Astrocyte (in vitro differentiated cells and primary cell): Measurements from ENCODE around the gene FDX1. TPM values are rescaled to one million over a fixed set of nuclear protein-coding genes. Genes with fewer than 3 reads are reported as not detected.

Source experiments
- DNase-seq: peaks from one replicate; pipeline ENCODE4 v3.0.0-alpha.2; 2010; ENCODE audit warnings: low read depth
- FAIRE-seq: peaks from 2 replicates; lab custom pipeline; 2011; peaks lifted over from hg19 to GRCh38; lab: Jason Lieb, UNC
- H2AFZ ChIP-seq: 2 replicates; pipeline ENCODE4 v1.6.0; 2012; ENCODE audit warnings: low read depth, low read length, inconsistent platforms
- H3K27ac ChIP-seq: 2 replicates; pipeline ENCODE4 v1.5.1; 2011; ENCODE audit warnings: low read depth, low read length, inconsistent platforms
- H3K27me3 ChIP-seq: 2 replicates; pipeline ENCODE4 v1.6.0; 2011; ENCODE audit warnings: low read length, inconsistent platforms; ENCODE audit not compliant: insufficient read depth
- H3K36me3 ChIP-seq: 2 replicates; pipeline ENCODE4 v1.5.1; 2011; ENCODE audit warnings: low read length, inconsistent platforms; ENCODE audit not compliant: insufficient read depth
- H3K4me1 ChIP-seq: 2 replicates; pipeline ENCODE4 v1.5.1; 2011; ENCODE audit warnings: low read length, inconsistent platforms; ENCODE audit not compliant: insufficient read depth
- H3K4me2 ChIP-seq: 2 replicates; pipeline ENCODE4 v1.6.0; 2012; ENCODE audit warnings: low read length, inconsistent platforms
- H3K4me3 ChIP-seq: 2 replicates; pipeline ENCODE4 v1.5.1; 2011; ENCODE audit warnings: low read depth, mild to moderate bottlenecking, low read length, inconsistent platforms; ENCODE audit not compliant: insufficient read depth
- H3K79me2 ChIP-seq: 2 replicates; pipeline ENCODE4 v1.6.0; 2012; ENCODE audit warnings: mild to moderate bottlenecking, low read length, inconsistent platforms; ENCODE audit not compliant: insufficient read depth
- H3K9ac ChIP-seq: 2 replicates; pipeline ENCODE4 v1.6.0; 2012; ENCODE audit warnings: mild to moderate bottlenecking, low read length, inconsistent platforms
- H3K9me3 ChIP-seq: 2 replicates; pipeline ENCODE4 v1.5.1; 2012; ENCODE audit warnings: low read depth, mild to moderate bottlenecking, low read length, inconsistent platforms; ENCODE audit not compliant: insufficient read depth
- H4K20me1 ChIP-seq: 2 replicates; pipeline ENCODE4 v1.6.0; 2012; ENCODE audit warnings: low read length, inconsistent platforms; ENCODE audit not compliant: insufficient read depth
- H3K27ac Mint-ChIP-seq: one replicate; pipeline ENCODE4 v1.8.0; 2021; ENCODE audit warnings: mild to moderate bottlenecking, mixed read lengths; ENCODE audit not compliant: unreplicated experiment
- H3K27me3 Mint-ChIP-seq: one replicate; pipeline ENCODE4 v1.8.0; 2021; ENCODE audit warnings: low read depth, mixed read lengths; ENCODE audit not compliant: unreplicated experiment
- H3K36me3 Mint-ChIP-seq: one replicate; pipeline ENCODE4 v1.8.0; 2021; ENCODE audit warnings: low read depth, mixed read lengths; ENCODE audit not compliant: unreplicated experiment
- H3K4me1 Mint-ChIP-seq: one replicate; pipeline ENCODE4 v1.8.0; 2021; ENCODE audit warnings: low read depth, mixed read lengths; ENCODE audit not compliant: unreplicated experiment
- H3K4me3 Mint-ChIP-seq: one replicate; pipeline ENCODE4 v1.8.0; 2021; ENCODE audit warnings: mild to moderate bottlenecking, moderate library complexity, mixed read lengths; ENCODE audit not compliant: unreplicated experiment
- H3K9me3 Mint-ChIP-seq: one replicate; pipeline ENCODE4 v1.8.0; 2021; ENCODE audit warnings: mild to moderate bottlenecking, mixed read lengths; ENCODE audit not compliant: unreplicated experiment
- EZH2 ChIP-seq: IDR thresholded peaks from 2 replicates; pipeline ENCODE4 v1.6.1; 2012; ENCODE audit warnings: mild to moderate bottlenecking, low read length, inconsistent platforms; ENCODE audit not compliant: insufficient read depth
- total RNA-seq: library from RNA; stranded (reverse); gene quantifications from 2 replicates; pipeline ENCODE4 v1.2.1, GENCODE V29; 2021
- TF ChIP-seq, protein P1 (sequence below): IDR thresholded peaks from 2 replicates; pipeline ENCODE4 v1.5.1; 2011; ENCODE audit warnings: low read depth, mild to moderate bottlenecking, inconsistent platforms, low read length, moderate library complexity; ENCODE audit not compliant: insufficient read depth

The FDX1 gene
- total RNA-seq, 1 donor from 2014 or later, result 7.1 TPM

DNA sequence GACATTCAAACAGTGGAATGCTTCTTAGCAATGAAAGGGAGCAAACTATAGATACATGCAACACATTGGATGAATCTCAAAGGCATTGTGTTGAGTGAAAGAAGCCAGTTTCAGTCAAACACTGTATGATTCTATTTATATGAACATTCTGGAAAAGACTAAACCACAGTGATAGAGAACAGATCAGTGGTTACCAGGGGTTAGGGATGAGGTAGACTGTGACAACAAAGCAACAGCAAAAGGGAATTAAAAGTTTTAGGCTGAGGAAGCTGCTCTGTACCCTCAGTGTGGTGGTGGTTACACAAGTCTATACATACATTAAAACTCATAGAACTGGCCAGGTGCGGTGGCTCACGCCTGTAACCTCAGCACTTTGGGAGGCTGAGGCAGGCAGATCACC is 23.0 kb downstream of the FDX1 start:
- no peak overlapping the region for H3K27ac ChIP-seq
- H3K4me1 ChIP-seq, result no peaks in the 10 kb centered on the region
- H3K9me3 Mint-ChIP-seq, result no peaks in the 10 kb centered on the region
- no peak for FAIRE-seq
- no peaks in the 10 kb centered on the region for H3K79me2 ChIP-seq
- H3K27ac Mint-ChIP-seq, result no peak overlapping the region
- no peak overlapping the region for H2AFZ ChIP-seq
- no peaks in the 10 kb centered on the region for H3K27me3 ChIP-seq
- no peak overlapping the region for H3K9ac ChIP-seq
- H4K20me1 ChIP-seq, result peaks cover 19% of the 10 kb centered on the region
- no peak overlapping the region for H3K4me2 ChIP-seq
- no peaks in the 10 kb centered on the region for H3K4me1 Mint-ChIP-seq
- H3K36me3 ChIP-seq, result no peaks in the 10 kb centered on the region
- H3K27me3 Mint-ChIP-seq, result no peaks in the 10 kb centered on the region
- H3K9me3 ChIP-seq, result no peaks in the 10 kb centered on the region
- no peak for TF ChIP-seq EZH2
- TF ChIP-seq, protein P1, sequence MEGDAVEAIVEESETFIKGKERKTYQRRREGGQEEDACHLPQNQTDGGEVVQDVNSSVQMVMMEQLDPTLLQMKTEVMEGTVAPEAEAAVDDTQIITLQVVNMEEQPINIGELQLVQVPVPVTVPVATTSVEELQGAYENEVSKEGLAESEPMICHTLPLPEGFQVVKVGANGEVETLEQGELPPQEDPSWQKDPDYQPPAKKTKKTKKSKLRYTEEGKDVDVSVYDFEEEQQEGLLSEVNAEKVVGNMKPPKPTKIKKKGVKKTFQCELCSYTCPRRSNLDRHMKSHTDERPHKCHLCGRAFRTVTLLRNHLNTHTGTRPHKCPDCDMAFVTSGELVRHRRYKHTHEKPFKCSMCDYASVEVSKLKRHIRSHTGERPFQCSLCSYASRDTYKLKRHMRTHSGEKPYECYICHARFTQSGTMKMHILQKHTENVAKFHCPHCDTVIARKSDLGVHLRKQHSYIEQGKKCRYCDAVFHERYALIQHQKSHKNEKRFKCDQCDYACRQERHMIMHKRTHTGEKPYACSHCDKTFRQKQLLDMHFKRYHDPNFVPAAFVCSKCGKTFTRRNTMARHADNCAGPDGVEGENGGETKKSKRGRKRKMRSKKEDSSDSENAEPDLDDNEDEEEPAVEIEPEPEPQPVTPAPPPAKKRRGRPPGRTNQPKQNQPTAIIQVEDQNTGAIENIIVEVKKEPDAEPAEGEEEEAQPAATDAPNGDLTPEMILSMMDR, result no peak
- no peak for DNase-seq
- no peak overlapping the region for H3K4me3 Mint-ChIP-seq
- H3K4me3 ChIP-seq, result no peak overlapping the region
- H3K36me3 Mint-ChIP-seq, result peaks cover 2% of the 10 kb centered on the region

DNA sequence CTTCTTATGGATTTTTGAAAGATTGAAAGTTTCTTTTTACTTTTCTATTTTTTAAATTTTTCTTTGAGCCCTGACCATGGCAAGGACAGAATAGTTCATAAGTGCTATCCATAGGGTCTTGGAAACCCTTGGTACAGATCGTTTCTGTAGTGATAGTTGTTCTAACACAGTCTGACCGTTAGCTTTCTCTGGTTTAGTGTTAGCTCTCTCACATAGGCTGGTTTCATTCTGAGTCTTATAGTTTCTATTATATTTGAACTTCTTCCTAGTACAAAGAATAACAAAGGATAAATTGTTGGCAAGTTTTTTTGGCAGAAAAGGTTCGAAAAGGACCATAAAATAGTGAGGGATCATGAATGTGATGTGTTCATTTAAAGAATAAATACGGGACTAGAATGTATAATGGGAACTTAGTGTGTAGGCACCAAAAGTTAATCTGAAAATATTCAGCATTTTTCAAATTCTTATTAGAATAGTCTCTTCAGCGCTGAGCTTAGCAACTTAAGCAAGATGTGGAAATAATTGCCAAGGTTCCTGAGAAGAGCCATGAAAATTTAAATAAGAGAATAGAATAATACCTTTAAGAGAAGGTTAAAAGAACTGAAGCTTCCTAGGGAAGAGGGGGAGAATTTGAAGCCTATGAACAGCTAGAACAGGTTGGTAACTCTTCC is 24.1 kb downstream of the FDX1 start:
- H3K27me3 ChIP-seq, result no peaks in the 10 kb centered on the region
- DNase-seq (no peak), FAIRE-seq (no peak)
- Mint-ChIP-seq H3K4me3 (no peak overlapping the region), H3K27ac (no peak overlapping the region), H3K27me3 (no peaks in the 10 kb centered on the region), H3K36me3 (peaks cover 2% of the 10 kb centered on the region), H3K9me3 (no peaks in the 10 kb centered on the region), H3K4me1 (no peaks in the 10 kb centered on the region)
- H3K4me2 ChIP-seq, result no peak overlapping the region
- no peak overlapping the region for H3K4me3 ChIP-seq
- no peaks in the 10 kb centered on the region for H3K4me1 ChIP-seq
- H4K20me1 ChIP-seq, result peaks cover 13% of the 10 kb centered on the region
- H3K36me3 ChIP-seq, result no peaks in the 10 kb centered on the region
- no peak overlapping the region for H2AFZ ChIP-seq
- H3K9ac ChIP-seq, result no peak overlapping the region
- no peak for TF ChIP-seq EZH2
- TF ChIP-seq, protein P1, result no peak
- no peaks in the 10 kb centered on the region for H3K79me2 ChIP-seq
- no peak overlapping the region for H3K27ac ChIP-seq
- no peaks in the 10 kb centered on the region for H3K9me3 ChIP-seq

DNA sequence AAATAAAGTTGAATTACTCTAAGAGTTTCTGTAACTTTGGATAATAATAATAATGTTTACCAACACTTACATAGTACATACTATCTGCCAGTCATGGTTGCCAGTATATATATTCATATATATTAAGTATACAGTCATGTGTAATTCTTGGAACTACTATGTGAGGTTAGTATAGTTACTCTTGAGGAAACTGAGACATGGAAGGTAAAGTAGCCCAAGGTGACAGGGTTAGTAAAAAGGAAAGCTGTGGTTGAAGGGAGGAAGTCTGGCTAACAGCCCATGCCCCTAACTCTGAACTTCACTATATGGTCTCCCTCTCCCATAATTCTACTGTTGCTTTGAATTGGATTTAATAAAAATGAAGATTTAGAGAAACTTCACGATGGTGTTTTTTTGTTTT is 24.9 kb downstream of the FDX1 start:
- H3K27ac ChIP-seq, result no peak overlapping the region
- H3K4me3 ChIP-seq, result no peak overlapping the region
- Mint-ChIP-seq H3K27me3 (no peaks in the 10 kb centered on the region), H3K27ac (no peak overlapping the region), H3K4me3 (no peak overlapping the region), H3K36me3 (peaks cover 2% of the 10 kb centered on the region), H3K9me3 (no peaks in the 10 kb centered on the region), H3K4me1 (no peaks in the 10 kb centered on the region)
- H3K79me2 ChIP-seq, result no peaks in the 10 kb centered on the region
- no peaks in the 10 kb centered on the region for H3K9me3 ChIP-seq
- peaks cover 11% of the 10 kb centered on the region for H4K20me1 ChIP-seq
- TF ChIP-seq, protein P1, result no peak
- no peak for TF ChIP-seq EZH2
- no peak overlapping the region for H3K9ac ChIP-seq
- no peaks in the 10 kb centered on the region for H3K27me3 ChIP-seq
- H3K36me3 ChIP-seq, result no peaks in the 10 kb centered on the region
- H3K4me2 ChIP-seq, result no peak overlapping the region
- no peaks in the 10 kb centered on the region for H3K4me1 ChIP-seq
- no peak for FAIRE-seq
- no peak overlapping the region for H2AFZ ChIP-seq
- DNase-seq, result no peak
